ENCODE results near the gene ACOX3. TPM values are rescaled to one million over a fixed set of nuclear protein-coding genes. Genes with fewer than 3 reads are reported as not detected.
"Not testable (repeated sequence)": the region's sequence is repeated elsewhere in the genome, so short reads cannot be mapped to it uniquely, and the experiment has no call there.

Gene ACOX3
- total RNA-seq, 1 donor from 2014 or later, result 44.1 TPM

- Mint-ChIP-seq H3K36me3 (ENCODE audit: low read depth, unreplicated experiment) (no peaks in the 10 kb centered on the region), H3K4me1 (ENCODE audit: unreplicated experiment) (no peaks in the 10 kb centered on the region), H3K9me3 (ENCODE audit: unreplicated experiment) (no peaks in the 10 kb centered on the region), H3K27me3 (ENCODE audit: unreplicated experiment) (no peaks in the 10 kb centered on the region), H3K4me3 (ENCODE audit: unreplicated experiment) (no peak overlapping the region), H3K27ac (ENCODE audit: unreplicated experiment) (no peak overlapping the region)
- no peak for TF ChIP-seq CTCF (IDR thresholded peaks at IDR 0.05; ENCODE audit: unreplicated experiment)
- DNase-seq (ENCODE audit: low spot score), result no peak
Measured at GRCh38 chr4:8343262-8343966, 97.1 kb downstream of the ACOX3 start.

GRCh38 chr4:8342651-8343261 lies 97.8 kb downstream of the ACOX3 start:
- DNase-seq (ENCODE audit: low spot score), result peak; percentile 47
- H3K36me3 Mint-ChIP-seq (ENCODE audit: low read depth, unreplicated experiment), result no peaks in the 10 kb centered on the region
- no peaks in the 10 kb centered on the region for H3K9me3 Mint-ChIP-seq (ENCODE audit: unreplicated experiment)
- no peaks in the 10 kb centered on the region for H3K27me3 Mint-ChIP-seq (ENCODE audit: unreplicated experiment)
- no peaks in the 10 kb centered on the region for H3K4me1 Mint-ChIP-seq (ENCODE audit: unreplicated experiment)
- TF ChIP-seq CTCF (IDR thresholded peaks at IDR 0.05; ENCODE audit: unreplicated experiment), result no peak
- H3K4me3 Mint-ChIP-seq (ENCODE audit: unreplicated experiment), result no peak overlapping the region
- no peak overlapping the region for H3K27ac Mint-ChIP-seq (ENCODE audit: unreplicated experiment)

- H3K36me3 Mint-ChIP-seq (ENCODE audit: low read depth, unreplicated experiment), result no peaks in the 10 kb centered on the region
- H3K27ac Mint-ChIP-seq (ENCODE audit: unreplicated experiment), result no peak overlapping the region
- H3K4me1 Mint-ChIP-seq (ENCODE audit: unreplicated experiment), result no peaks in the 10 kb centered on the region
- DNase-seq (ENCODE audit: low spot score), result no peak
- H3K4me3 Mint-ChIP-seq (ENCODE audit: unreplicated experiment), result no peak overlapping the region
- H3K27me3 Mint-ChIP-seq (ENCODE audit: unreplicated experiment), result no peaks in the 10 kb centered on the region
- H3K9me3 Mint-ChIP-seq (ENCODE audit: unreplicated experiment), result no peaks in the 10 kb centered on the region
- no peak for TF ChIP-seq CTCF (IDR thresholded peaks at IDR 0.05; ENCODE audit: unreplicated experiment)
Measured at GRCh38 chr4:8341691-8342090, 98.8 kb downstream of the ACOX3 start.

GRCh38 chr4:8341281-8341680 lies 99.2 kb downstream of the ACOX3 start:
- not testable (repeated sequence) for H3K27ac Mint-ChIP-seq (ENCODE audit: unreplicated experiment); H3K4me1 Mint-ChIP-seq (ENCODE audit: unreplicated experiment); H3K4me3 Mint-ChIP-seq (ENCODE audit: unreplicated experiment); H3K9me3 Mint-ChIP-seq (ENCODE audit: unreplicated experiment); DNase-seq (ENCODE audit: low spot score); H3K36me3 Mint-ChIP-seq (ENCODE audit: low read depth, unreplicated experiment); H3K27me3 Mint-ChIP-seq (ENCODE audit: unreplicated experiment)

- Mint-ChIP-seq H3K27ac (ENCODE audit: unreplicated experiment) (no peak overlapping the region), H3K4me1 (ENCODE audit: unreplicated experiment) (no peaks in the 10 kb centered on the region), H3K9me3 (ENCODE audit: unreplicated experiment) (no peaks in the 10 kb centered on the region), H3K27me3 (ENCODE audit: unreplicated experiment) (no peaks in the 10 kb centered on the region), H3K36me3 (ENCODE audit: low read depth, unreplicated experiment) (no peaks in the 10 kb centered on the region), H3K4me3 (ENCODE audit: unreplicated experiment) (no peak overlapping the region)
- no peak for TF ChIP-seq CTCF (IDR thresholded peaks at IDR 0.05; ENCODE audit: unreplicated experiment)
- no peak for DNase-seq (ENCODE audit: low spot score)
Measured at GRCh38 chr4:8340781-8341241, 99.7 kb downstream of the ACOX3 start.
